Muscle of leg (tissue), 16 donors: Measurements from ENCODE around the gene MEF2C. TPM values are rescaled to one million over a fixed set of nuclear protein-coding genes. Genes with fewer than 3 reads are reported as not detected.

Source experiments
- DNase-seq: peaks from one replicate; pipeline ENCODE4 v3.0.0; 2013
- H3K27ac ChIP-seq: one replicate; pipeline ENCODE4 v1.5.1; 2013; ENCODE audit warnings: mild to moderate bottlenecking, low read length, control low read depth
- H3K27me3 ChIP-seq: one replicate; pipeline ENCODE4 v1.6.1; 2013; ENCODE audit warnings: low read length; ENCODE audit not compliant: control insufficient read depth, insufficient read depth
- H3K36me3 ChIP-seq: one replicate; pipeline ENCODE4 v1.6.1; 2013; ENCODE audit warnings: low read length; ENCODE audit not compliant: control insufficient read depth, insufficient read depth
- H3K4me1 ChIP-seq: one replicate; pipeline ENCODE4 v1.6.1; 2013; ENCODE audit warnings: low read length; ENCODE audit not compliant: control insufficient read depth, insufficient read depth
- H3K4me3 ChIP-seq: one replicate; pipeline ENCODE4 v1.5.1; 2013; ENCODE audit warnings: low read length, control low read depth
- H3K9me3 ChIP-seq: replicated peaks from 2 replicates; pipeline ENCODE4 v1.6.1; 2013; ENCODE audit warnings: low read depth, low read length; ENCODE audit not compliant: control insufficient read depth
- WGBS: methylation state at CpG from one replicate; pipeline ENCODE4 v1.1.5; 2013; ENCODE audit warnings: missing lambda C conversion rate; ENCODE audit not compliant: insufficient coverage; 5-methylcytosine and 5-hydroxymethylcytosine counted together
- long read RNA-seq, 11 donors: transcript quantifications; one replicate each; lab custom pipeline, GENCODE V29; 2026
- polyA plus RNA-seq, 8 donors: library from polyadenylated mRNA; unstranded; fragments of 120-200 nt; gene quantifications; one replicate each; pipeline versions ENCODE4 v1.2.1 to v1.2.3, GENCODE V29; 2013; ENCODE audit warnings: inconsistent platforms in 1 of 8, low replicate concordance in 1 of 8; ENCODE audit not compliant: insufficient read length in 8 of 8, insufficient read depth in 1 of 8
- total RNA-seq: library from RNA; stranded (reverse); fragments of 120-200 nt; gene quantifications from one replicate; pipeline ENCODE4 v1.2.4, GENCODE V29; 2013

The MEF2C gene
- 805 TPM for total RNA-seq
- 100 to 1,000 TPM; 440 to 987 (median 703) TPM for polyA plus RNA-seq
- long read RNA-seq, donor 1, full-length matches to known transcripts, result 27 of 83 reads
- long read RNA-seq, donor 1, partial matches to known transcripts, result 31 of 83 reads
- long read RNA-seq, donor 1, other reads (novel, unspliced or antisense), result 25 of 83 reads
- long read RNA-seq, donor 2, full-length matches to known transcripts, result 4 of 4 reads
- long read RNA-seq, donor 2, partial matches to known transcripts, result 0 of 4 reads
- long read RNA-seq, donor 2, other reads (novel, unspliced or antisense), result 0 of 4 reads
- long read RNA-seq, donor 3, full-length matches to known transcripts, result 66 of 317 reads
- long read RNA-seq, donor 3, partial matches to known transcripts, result 167 of 317 reads
- long read RNA-seq, donor 3, other reads (novel, unspliced or antisense), result 84 of 317 reads
- long read RNA-seq, donor 4, full-length matches to known transcripts, result 23 of 136 reads
- long read RNA-seq, donor 4, partial matches to known transcripts, result 90 of 136 reads
- long read RNA-seq, donor 4, other reads (novel, unspliced or antisense), result 23 of 136 reads
- long read RNA-seq, donor 5, full-length matches to known transcripts, result 69 of 452 reads
- long read RNA-seq, donor 5, partial matches to known transcripts, result 295 of 452 reads
- long read RNA-seq, donor 5, other reads (novel, unspliced or antisense), result 88 of 452 reads
- long read RNA-seq, donor 6, full-length matches to known transcripts, result 59 of 601 reads
- long read RNA-seq, donor 6, partial matches to known transcripts, result 460 of 601 reads
- long read RNA-seq, donor 6, other reads (novel, unspliced or antisense), result 82 of 601 reads
- long read RNA-seq, donor 7, full-length matches to known transcripts, result 28 of 229 reads
- long read RNA-seq, donor 7, partial matches to known transcripts, result 152 of 229 reads
- long read RNA-seq, donor 7, other reads (novel, unspliced or antisense), result 49 of 229 reads
- long read RNA-seq, donor 8, full-length matches to known transcripts, result 37 of 252 reads
- long read RNA-seq, donor 8, partial matches to known transcripts, result 175 of 252 reads
- long read RNA-seq, donor 8, other reads (novel, unspliced or antisense), result 40 of 252 reads
- long read RNA-seq, donor 9, full-length matches to known transcripts, result 48 of 393 reads
- long read RNA-seq, donor 9, partial matches to known transcripts, result 301 of 393 reads
- long read RNA-seq, donor 9, other reads (novel, unspliced or antisense), result 44 of 393 reads
- long read RNA-seq, donor 10, full-length matches to known transcripts, result 50 of 667 reads
- long read RNA-seq, donor 10, partial matches to known transcripts, result 532 of 667 reads
- long read RNA-seq, donor 10, other reads (novel, unspliced or antisense), result 85 of 667 reads
- long read RNA-seq, donor 11, full-length matches to known transcripts, result 48 of 308 reads
- long read RNA-seq, donor 11, partial matches to known transcripts, result 229 of 308 reads
- long read RNA-seq, donor 11, other reads (novel, unspliced or antisense), result 31 of 308 reads

DNA sequence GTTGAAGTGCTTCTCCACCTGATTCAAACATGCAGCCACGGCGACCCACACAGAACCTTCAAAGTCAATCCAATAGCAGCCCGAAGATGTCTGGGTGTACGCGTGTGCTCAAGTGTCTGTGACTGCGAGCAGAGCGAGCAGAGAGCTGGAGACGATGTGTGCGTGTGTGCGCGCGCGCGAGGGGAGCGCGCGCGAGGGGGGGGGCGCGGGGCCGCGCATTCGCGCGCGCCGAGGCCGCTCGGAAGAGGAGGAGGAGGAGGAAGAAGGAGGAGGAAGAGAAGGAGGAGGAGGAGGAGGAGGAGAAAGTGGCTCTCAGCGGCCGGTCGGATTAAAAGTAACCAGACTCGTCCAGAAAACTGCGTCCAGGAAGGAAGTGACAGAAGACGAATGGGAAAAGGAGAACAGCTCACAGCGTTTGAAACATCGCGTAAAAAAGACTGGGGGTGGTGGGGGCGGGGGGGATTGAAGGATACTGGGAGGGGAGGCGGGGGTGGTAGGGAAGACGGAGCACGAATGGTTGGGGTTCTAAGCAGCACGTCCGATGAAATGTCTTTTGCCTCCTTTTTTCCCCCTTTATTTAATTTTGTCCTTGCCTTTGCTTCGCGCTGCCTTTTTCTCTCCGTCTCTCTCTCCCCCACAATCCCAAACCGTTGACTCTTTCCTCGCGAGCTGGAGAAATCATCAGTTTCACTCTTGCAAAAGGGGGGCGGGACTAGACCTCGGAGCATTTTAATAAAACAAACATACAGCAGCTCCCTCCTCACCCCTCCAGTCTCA is at the start of gene MEF2C:
MEF2C (minus strand) TSS at position 126 of the 777 bp plus-strand sequence. CDS start 59,396 bp downstream, outside the sequence.
- WGBS, result 0% methylated on average over 41 of the region's 52 CpGs
- peak; percentile 99 for DNase-seq
- H3K9me3 ChIP-seq, result no peaks in the 10 kb centered on the region
- peak within 1 kb of the TSS; percentile 97 for H3K27ac ChIP-seq
- H3K4me3 ChIP-seq, result peak within 1 kb of the TSS; percentile 63
- H3K27me3 ChIP-seq, result no peaks in the 10 kb centered on the region
- H3K4me1 ChIP-seq, result no peaks in the 10 kb centered on the region
- no peaks in the 10 kb centered on the region for H3K36me3 ChIP-seq

DNA sequence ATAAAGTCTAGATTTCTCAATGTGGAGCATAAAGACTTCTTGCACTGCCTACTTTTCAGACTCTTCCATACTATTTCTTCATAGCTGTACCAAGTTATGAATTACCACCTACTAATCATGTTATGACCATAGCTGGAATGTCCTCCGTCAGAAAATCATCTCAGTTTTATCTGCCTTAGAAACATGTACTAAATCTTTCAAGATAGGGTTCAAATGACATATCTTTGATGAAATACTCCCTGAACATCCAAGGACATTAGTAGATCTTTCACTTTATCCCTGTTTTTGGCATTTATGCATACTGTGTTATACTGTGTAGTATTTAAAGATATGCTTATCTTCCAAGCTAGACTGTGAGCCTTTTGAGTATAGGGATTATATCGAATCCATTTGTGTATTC is 49.6 kb upstream of the MEF2C start:
- WGBS, result 88% methylated on average over 1 of the region's 2 CpGs
- H3K27ac ChIP-seq, result no peak overlapping the region

DNA sequence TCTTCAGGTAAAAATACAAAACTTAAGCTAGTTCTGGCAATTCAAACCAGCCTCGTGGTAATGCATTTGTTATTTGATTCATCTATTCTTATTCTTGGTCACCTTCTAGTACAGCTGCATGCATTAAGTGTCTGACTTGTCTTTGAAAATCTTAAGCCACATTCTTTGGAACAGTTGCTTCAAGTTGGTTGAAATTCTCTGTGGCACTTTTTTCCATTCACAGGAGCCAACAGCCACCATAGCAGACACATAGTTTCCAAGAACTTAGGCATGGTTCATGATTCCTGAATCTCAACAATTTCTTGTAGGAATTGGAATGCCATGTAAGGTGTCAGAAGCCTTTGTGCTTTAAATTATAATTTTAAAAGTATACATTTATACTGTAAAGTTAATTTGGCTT is 47.4 kb upstream of the MEF2C start:
- WGBS, result no CpG with 5 or more reads among the region's 1 CpG
- peak; percentile 35 for DNase-seq
- no peaks in the 10 kb centered on the region for H3K9me3 ChIP-seq
- no peak overlapping the region for H3K4me3 ChIP-seq
- no peaks in the 10 kb centered on the region for H3K4me1 ChIP-seq
- H3K36me3 ChIP-seq, result no peaks in the 10 kb centered on the region
- no peaks in the 10 kb centered on the region for H3K27me3 ChIP-seq
- no peak overlapping the region for H3K27ac ChIP-seq

More for the DNA sequence above, 49.6 kb upstream of the MEF2C start:
- no peak for DNase-seq
- Histone ChIP-seq H3K4me3 (no peak overlapping the region), H3K27me3 (no peaks in the 10 kb centered on the region), H3K9me3 (no peaks in the 10 kb centered on the region), H3K4me1 (no peaks in the 10 kb centered on the region), H3K36me3 (no peaks in the 10 kb centered on the region)

DNA sequence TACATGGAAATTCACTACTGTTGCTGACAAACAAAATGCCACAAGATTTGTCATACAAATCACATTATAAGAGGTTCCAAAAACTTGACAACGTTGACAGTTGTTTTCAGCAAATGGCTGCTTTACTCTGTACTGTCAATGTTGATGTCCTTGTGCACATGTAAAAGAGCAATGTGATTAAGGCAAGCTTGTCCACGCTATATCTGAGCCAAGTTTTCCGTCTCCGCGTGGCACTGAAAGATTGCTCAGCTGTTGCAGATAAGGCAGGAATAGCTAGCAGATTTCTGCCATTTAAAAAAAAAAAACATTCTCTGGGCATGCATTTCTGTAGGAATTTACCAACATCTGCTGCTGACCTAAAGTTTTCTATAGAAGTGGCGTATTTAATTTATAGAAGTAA is 46.4 kb upstream of the MEF2C start:
- Histone ChIP-seq H3K36me3 (no peaks in the 10 kb centered on the region), H3K9me3 (no peaks in the 10 kb centered on the region), H3K4me1 (no peaks in the 10 kb centered on the region), H3K27ac (peak overlapping the region; percentile 47), H3K27me3 (no peaks in the 10 kb centered on the region), H3K4me3 (no peak overlapping the region)
- no CpG with 5 or more reads among the region's 6 CpGs for WGBS
- DNase-seq, result peak; percentile 74

DNA sequence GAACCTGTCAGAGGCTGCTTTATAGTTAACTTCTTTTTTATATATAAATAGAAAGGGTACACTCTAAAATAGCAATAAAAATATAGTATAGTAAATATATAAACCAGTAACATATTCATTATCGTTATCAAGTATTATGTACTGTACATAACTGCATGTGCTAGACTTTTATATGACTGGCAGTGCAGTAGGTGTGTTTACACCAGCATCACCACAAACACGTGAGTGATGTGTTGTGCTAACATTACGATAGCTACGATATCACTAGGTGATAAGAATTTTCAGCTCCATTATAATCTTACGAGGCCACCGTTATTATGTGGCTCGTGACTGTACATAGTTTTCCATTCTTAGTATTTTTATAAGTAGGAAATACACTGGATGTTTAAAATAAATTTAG is 43.8 kb upstream of the MEF2C start:
- no peak for DNase-seq
- no CpG with 5 or more reads among the region's 7 CpGs for WGBS
- Histone ChIP-seq H3K27ac (no peak overlapping the region), H3K4me1 (no peaks in the 10 kb centered on the region), H3K9me3 (no peaks in the 10 kb centered on the region), H3K36me3 (no peaks in the 10 kb centered on the region), H3K27me3 (no peaks in the 10 kb centered on the region), H3K4me3 (no peak overlapping the region)

DNA sequence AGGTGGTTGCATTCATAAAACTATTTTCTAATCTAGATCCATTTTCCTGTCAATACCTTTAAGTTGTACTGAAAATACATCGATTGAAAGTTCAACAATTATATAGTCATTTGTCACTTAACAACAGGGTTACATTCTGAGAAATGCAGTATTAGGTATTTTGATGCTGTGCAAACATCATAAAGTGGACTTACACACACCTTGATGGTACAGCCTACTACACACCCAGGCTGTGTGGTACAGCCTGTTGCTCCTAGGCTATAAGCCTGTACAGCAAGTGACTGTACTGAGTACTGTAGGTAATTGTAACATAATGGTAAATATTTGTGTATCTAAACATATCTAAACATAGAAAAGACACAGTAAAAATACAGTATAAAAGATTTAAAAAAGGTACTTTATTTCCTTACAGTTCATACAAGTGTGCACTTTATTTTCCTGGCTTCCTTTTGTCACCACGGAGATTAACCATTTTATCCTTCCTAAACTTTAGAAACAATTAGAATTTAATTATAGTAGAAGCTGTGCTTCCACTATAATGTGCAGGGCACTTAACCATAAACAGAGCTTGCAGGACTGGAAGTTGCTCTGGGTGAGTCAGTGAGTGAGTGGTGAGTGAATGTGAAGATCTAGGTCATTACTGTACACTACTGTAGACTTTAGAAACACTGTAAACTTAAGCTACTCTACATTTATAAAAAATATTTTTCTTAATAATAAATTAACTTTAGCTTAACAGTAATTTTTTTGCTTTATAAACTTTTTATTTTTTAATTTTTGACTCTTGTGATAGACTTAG is 42.9 kb upstream of the MEF2C start:
- H3K4me3 ChIP-seq, result no peak overlapping the region
- no peaks in the 10 kb centered on the region for H3K4me1 ChIP-seq
- no peaks in the 10 kb centered on the region for H3K36me3 ChIP-seq
- no peak for DNase-seq
- no peak overlapping the region for H3K27ac ChIP-seq
- H3K27me3 ChIP-seq, result no peaks in the 10 kb centered on the region
- WGBS, result no CpG with 5 or more reads among the region's 2 CpGs
- no peaks in the 10 kb centered on the region for H3K9me3 ChIP-seq

DNA sequence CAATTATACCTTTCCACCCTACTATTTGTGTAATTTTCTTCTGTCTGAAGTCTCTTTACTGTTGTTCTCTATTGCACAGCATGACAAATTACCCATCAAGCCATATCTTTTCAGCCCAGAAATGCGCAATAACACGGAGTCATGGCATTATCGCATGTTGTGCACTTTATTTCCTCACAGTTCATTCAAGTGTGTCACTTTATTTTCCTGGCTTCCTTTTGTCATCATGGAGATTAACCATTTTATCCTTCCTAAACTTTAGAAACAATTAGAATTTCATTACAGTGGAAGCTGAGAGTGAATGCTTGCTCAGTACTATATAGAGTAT is 41.3 kb upstream of the MEF2C start:
- Histone ChIP-seq H3K9me3 (no peaks in the 10 kb centered on the region), H3K36me3 (no peaks in the 10 kb centered on the region), H3K27me3 (no peaks in the 10 kb centered on the region), H3K4me1 (no peaks in the 10 kb centered on the region), H3K4me3 (no peak overlapping the region), H3K27ac (no peak overlapping the region)
- DNase-seq, result no peak
- WGBS, result 76% methylated on average over 3 of the region's 3 CpGs

DNA sequence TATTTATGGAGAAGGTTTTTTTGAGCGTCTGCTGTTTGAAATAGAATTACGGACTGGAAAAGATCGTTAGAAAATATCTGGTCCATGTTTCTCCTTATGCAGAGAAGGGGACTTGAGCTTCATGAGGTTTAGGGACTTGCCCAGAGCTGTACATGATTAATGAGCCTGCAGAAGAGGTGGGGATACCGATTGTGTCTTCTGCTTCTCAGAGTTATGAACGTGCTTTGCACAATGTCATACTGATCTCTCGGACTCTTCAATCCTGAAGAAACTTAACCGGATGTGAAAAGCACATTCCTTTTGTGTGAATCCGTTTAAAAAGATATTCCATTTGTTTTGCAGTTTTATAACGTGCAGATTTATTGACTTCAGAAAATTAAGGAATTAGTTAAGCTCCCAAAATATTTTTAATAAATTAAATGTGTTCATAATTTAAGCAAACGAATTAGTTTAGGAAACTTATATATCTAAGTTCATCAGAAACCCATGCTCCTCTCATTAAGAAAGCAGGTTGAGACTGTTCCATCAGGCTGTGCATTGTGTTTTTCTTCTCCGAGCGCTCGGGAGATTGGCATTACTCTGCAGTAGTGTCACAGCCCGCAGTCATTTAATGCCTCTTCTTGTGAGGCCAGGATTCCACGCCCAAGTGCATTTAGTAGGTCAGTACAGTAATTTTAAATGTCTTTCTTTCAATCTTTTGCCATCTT is 40.8 kb upstream of the MEF2C start:
- Histone ChIP-seq H3K4me1 (no peaks in the 10 kb centered on the region), H3K36me3 (no peaks in the 10 kb centered on the region), H3K4me3 (no peak overlapping the region), H3K9me3 (no peaks in the 10 kb centered on the region), H3K27ac (no peak overlapping the region), H3K27me3 (no peaks in the 10 kb centered on the region)
- no peak for DNase-seq
- 94% methylated on average over 6 of the region's 15 CpGs for WGBS
